Suprapubic skin (tissue), 3 donors: ENCODE measurements around the gene KRTAP4-5.
"Not testable (repeated sequence)": the region's sequence is repeated elsewhere in the genome, so short reads cannot be mapped to it uniquely, and the experiment has no call there.

Experiments used
- EP300 ChIP-seq: sonication (generic); formaldehyde crosslinking; IDR thresholded peaks from one replicate; pipeline ENCODE4 v1.6.1; 2017; ENCODE audit warnings: antibody characterized with exemption
- POLR2A ChIP-seq, 2 donors: fragments of 450-650 bp; IDR thresholded peaks; one replicate each; pipeline ENCODE4 v1.6.1; 2017; ENCODE audit warnings: antibody characterized with exemption in 2 of 2, mild to moderate bottlenecking in 2 of 2, moderate library complexity in 2 of 2
- TF ChIP-seq, protein P1 (sequence below), 2 donors: fragments of 200-600 bp in 1 of 2; fragments of 450-650 bp in 1 of 2; sonication (generic) in 1 of 2; IDR thresholded peaks; one replicate each; pipeline ENCODE4 v1.5.1; 2016 to 2019; ENCODE audit warnings: antibody characterized with exemption in 2 of 2, mild to moderate bottlenecking in 1 of 2, moderate library complexity in 1 of 2

DNA sequence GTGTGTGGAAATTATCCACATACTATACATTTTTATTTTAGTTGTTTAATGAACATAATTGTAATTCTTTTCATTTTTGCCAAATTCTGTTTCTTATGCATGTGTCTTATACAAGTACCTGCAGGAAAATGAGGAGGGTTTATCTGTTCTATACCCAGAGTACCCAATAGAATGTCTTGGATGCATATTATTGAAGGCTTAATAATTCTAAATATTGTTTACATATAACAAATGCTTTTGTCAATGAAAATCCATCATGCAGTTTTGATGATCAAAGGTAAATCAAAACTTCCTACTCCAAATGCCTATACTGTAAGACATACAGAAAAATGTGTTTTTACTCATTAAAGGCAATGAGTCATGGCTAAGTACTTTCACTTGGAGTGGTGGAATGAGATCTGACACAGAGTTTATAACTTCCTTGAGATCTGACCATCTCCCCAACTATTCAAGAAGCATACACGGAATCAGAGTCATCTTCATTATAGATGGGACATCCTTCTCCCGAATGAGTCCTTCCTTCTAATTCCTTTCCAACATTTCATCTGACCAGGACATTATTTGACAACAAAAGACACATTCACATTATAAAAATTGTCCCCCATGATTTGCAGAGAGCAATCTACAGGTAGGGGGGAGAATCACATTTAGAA is 45.1 kb downstream of the KRTAP4-5 start:
- not testable (repeated sequence) for TF ChIP-seq POLR2A (IDR thresholded peaks at IDR 0.05); EP300
- TF ChIP-seq, protein P1, sequence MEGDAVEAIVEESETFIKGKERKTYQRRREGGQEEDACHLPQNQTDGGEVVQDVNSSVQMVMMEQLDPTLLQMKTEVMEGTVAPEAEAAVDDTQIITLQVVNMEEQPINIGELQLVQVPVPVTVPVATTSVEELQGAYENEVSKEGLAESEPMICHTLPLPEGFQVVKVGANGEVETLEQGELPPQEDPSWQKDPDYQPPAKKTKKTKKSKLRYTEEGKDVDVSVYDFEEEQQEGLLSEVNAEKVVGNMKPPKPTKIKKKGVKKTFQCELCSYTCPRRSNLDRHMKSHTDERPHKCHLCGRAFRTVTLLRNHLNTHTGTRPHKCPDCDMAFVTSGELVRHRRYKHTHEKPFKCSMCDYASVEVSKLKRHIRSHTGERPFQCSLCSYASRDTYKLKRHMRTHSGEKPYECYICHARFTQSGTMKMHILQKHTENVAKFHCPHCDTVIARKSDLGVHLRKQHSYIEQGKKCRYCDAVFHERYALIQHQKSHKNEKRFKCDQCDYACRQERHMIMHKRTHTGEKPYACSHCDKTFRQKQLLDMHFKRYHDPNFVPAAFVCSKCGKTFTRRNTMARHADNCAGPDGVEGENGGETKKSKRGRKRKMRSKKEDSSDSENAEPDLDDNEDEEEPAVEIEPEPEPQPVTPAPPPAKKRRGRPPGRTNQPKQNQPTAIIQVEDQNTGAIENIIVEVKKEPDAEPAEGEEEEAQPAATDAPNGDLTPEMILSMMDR (IDR thresholded peaks at IDR 0.05): not testable (repeated sequence)
